ENCODE measurements around the gene LRFN2.

DNA sequence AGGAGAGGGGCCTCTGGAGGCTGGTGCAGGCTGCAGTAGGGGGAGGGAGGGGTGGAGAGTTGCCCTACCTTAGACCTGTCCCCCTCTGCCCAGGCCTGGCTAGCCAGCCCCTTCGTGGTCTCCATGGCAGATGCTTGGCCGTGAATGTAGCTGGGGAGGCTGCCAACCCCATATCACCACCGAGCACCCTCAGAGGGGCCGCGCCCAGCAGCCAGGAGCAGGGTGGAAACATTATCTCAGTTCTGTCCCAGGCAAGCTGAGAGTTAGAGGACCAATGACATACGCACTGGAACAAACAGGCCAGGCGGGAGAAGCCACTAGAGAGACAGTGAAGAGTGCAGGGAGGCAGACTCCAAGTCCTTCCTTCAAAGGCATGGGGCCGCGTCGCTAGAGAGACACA lies 66.5 kb downstream of the LRFN2 start:
- TF ChIP-seq, protein P1, sequence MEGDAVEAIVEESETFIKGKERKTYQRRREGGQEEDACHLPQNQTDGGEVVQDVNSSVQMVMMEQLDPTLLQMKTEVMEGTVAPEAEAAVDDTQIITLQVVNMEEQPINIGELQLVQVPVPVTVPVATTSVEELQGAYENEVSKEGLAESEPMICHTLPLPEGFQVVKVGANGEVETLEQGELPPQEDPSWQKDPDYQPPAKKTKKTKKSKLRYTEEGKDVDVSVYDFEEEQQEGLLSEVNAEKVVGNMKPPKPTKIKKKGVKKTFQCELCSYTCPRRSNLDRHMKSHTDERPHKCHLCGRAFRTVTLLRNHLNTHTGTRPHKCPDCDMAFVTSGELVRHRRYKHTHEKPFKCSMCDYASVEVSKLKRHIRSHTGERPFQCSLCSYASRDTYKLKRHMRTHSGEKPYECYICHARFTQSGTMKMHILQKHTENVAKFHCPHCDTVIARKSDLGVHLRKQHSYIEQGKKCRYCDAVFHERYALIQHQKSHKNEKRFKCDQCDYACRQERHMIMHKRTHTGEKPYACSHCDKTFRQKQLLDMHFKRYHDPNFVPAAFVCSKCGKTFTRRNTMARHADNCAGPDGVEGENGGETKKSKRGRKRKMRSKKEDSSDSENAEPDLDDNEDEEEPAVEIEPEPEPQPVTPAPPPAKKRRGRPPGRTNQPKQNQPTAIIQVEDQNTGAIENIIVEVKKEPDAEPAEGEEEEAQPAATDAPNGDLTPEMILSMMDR (IDR thresholded peaks at IDR 0.05; ENCODE audit: insufficient read depth, low read depth, low read length) = no peak
- TF ChIP-seq EZH2 (IDR thresholded peaks at IDR 0.05; ENCODE audit: insufficient read depth, low read length) = no peak

All from astrocyte (in vitro differentiated cells and primary cell).